ENCODE measurements around the gene RPP40.
"Not testable (repeated sequence)": the region's sequence is repeated elsewhere in the genome, so short reads cannot be mapped to it uniquely, and the experiment has no call there.

Gene RPP40

GRCh38 chr6:5020142-5020541, 16.3 kb upstream of the RPP40 start:
- no peaks in the 10 kb centered on the region for H3K9me3 ChIP-seq (ENCODE audit: control insufficient read depth, insufficient read depth, low read length)
- WGBS (ENCODE audit: insufficient coverage, insufficient read length), result no CpG with 5 or more reads among the region's 8 CpGs
- no peaks in the 10 kb centered on the region for H3K4me1 ChIP-seq (ENCODE audit: control insufficient read depth, insufficient read depth, low read length)
- DNase-seq (ENCODE audit: low read depth, low spot score), result no peak
- no peak overlapping the region for H3K27ac ChIP-seq (ENCODE audit: low read length)
- H3K27me3 ChIP-seq (ENCODE audit: control insufficient read depth, insufficient read depth, low read length), result no peaks in the 10 kb centered on the region
- H3K36me3 ChIP-seq (ENCODE audit: control insufficient read depth, insufficient read depth, low read length), result no peaks in the 10 kb centered on the region
- H3K4me3 ChIP-seq (ENCODE audit: low read length), result no peak overlapping the region

- Histone ChIP-seq H3K4me3 (ENCODE audit: low read length) (no peak overlapping the region), H3K4me1 (ENCODE audit: control insufficient read depth, insufficient read depth, low read length) (no peaks in the 10 kb centered on the region), H3K36me3 (ENCODE audit: control insufficient read depth, insufficient read depth, low read length) (no peaks in the 10 kb centered on the region), H3K27me3 (ENCODE audit: control insufficient read depth, insufficient read depth, low read length) (no peaks in the 10 kb centered on the region), H3K9me3 (ENCODE audit: control insufficient read depth, insufficient read depth, low read length) (no peaks in the 10 kb centered on the region), H3K27ac (ENCODE audit: low read length) (no peak overlapping the region)
- no CpG with 5 or more reads among the region's 1 CpG for WGBS (ENCODE audit: insufficient coverage, insufficient read length)
- DNase-seq (ENCODE audit: low read depth, low spot score), result no peak
Measured at GRCh38 chr6:5014072-5014561, 10.3 kb upstream of the RPP40 start.

GRCh38 chr6:5012519-5012918, 8.7 kb upstream of the RPP40 start:
- no peak overlapping the region for H3K27ac ChIP-seq (ENCODE audit: low read length)
- DNase-seq (ENCODE audit: low read depth, low spot score), result no peak
- no peaks in the 10 kb centered on the region for H3K27me3 ChIP-seq (ENCODE audit: control insufficient read depth, insufficient read depth, low read length)
- no CpG with 5 or more reads among the region's 2 CpGs for WGBS (ENCODE audit: insufficient coverage, insufficient read length)
- H3K36me3 ChIP-seq (ENCODE audit: control insufficient read depth, insufficient read depth, low read length), result no peaks in the 10 kb centered on the region
- H3K4me1 ChIP-seq (ENCODE audit: control insufficient read depth, insufficient read depth, low read length), result no peaks in the 10 kb centered on the region
- H3K4me3 ChIP-seq (ENCODE audit: low read length), result no peak overlapping the region
- no peaks in the 10 kb centered on the region for H3K9me3 ChIP-seq (ENCODE audit: control insufficient read depth, insufficient read depth, low read length)

GRCh38 chr6:5011346-5011745, 7.5 kb upstream of the RPP40 start:
- H3K9me3 ChIP-seq (ENCODE audit: control insufficient read depth, insufficient read depth, low read length), result no peaks in the 10 kb centered on the region
- no peaks in the 10 kb centered on the region for H3K4me1 ChIP-seq (ENCODE audit: control insufficient read depth, insufficient read depth, low read length)
- no peaks in the 10 kb centered on the region for H3K27me3 ChIP-seq (ENCODE audit: control insufficient read depth, insufficient read depth, low read length)
- no peaks in the 10 kb centered on the region for H3K36me3 ChIP-seq (ENCODE audit: control insufficient read depth, insufficient read depth, low read length)
- no CpG with 5 or more reads among the region's 12 CpGs for WGBS (ENCODE audit: insufficient coverage, insufficient read length)
- H3K27ac ChIP-seq (ENCODE audit: low read length), result no peak overlapping the region
- no peak overlapping the region for H3K4me3 ChIP-seq (ENCODE audit: low read length)
- no peak for DNase-seq (ENCODE audit: low read depth, low spot score)

GRCh38 chr6:5007531-5007930, 3.7 kb upstream of the RPP40 start:
- Histone ChIP-seq H3K27ac (ENCODE audit: low read length) (no peak overlapping the region), H3K27me3 (ENCODE audit: control insufficient read depth, insufficient read depth, low read length) (no peaks in the 10 kb centered on the region), H3K9me3 (ENCODE audit: control insufficient read depth, insufficient read depth, low read length) (no peaks in the 10 kb centered on the region), H3K36me3 (ENCODE audit: control insufficient read depth, insufficient read depth, low read length) (no peaks in the 10 kb centered on the region), H3K4me3 (ENCODE audit: low read length) (no peak overlapping the region), H3K4me1 (ENCODE audit: control insufficient read depth, insufficient read depth, low read length) (no peaks in the 10 kb centered on the region; the same call in 1 of the 2 replicates)
- whole genome bisulfite sequencing (ENCODE audit: insufficient coverage, insufficient read length), result no CpG with 5 or more reads among the region's 3 CpGs
- DNase-seq (ENCODE audit: low read depth, low spot score), result no peak

- H3K36me3 ChIP-seq (ENCODE audit: control insufficient read depth, insufficient read depth, low read length), result no peaks in the 10 kb centered on the region
- H3K27ac ChIP-seq (ENCODE audit: low read length), result no peak overlapping the region
- no peak for DNase-seq (ENCODE audit: low read depth, low spot score)
- no peak overlapping the region for H3K4me3 ChIP-seq (ENCODE audit: low read length)
- no CpG with 5 or more reads among the region's 6 CpGs for WGBS (ENCODE audit: insufficient coverage, insufficient read length)
- H3K9me3 ChIP-seq (ENCODE audit: control insufficient read depth, insufficient read depth, low read length), result no peaks in the 10 kb centered on the region
- H3K4me1 ChIP-seq (ENCODE audit: control insufficient read depth, insufficient read depth, low read length), result no peaks in the 10 kb centered on the region; the same call in 1 of the 2 replicates
- no peaks in the 10 kb centered on the region for H3K27me3 ChIP-seq (ENCODE audit: control insufficient read depth, insufficient read depth, low read length)
Measured at GRCh38 chr6:5006222-5006621, 2.4 kb upstream of the RPP40 start.

- DNase-seq (ENCODE audit: low read depth, low spot score); H3K9me3 ChIP-seq (ENCODE audit: control insufficient read depth, insufficient read depth, low read length); H3K4me3 ChIP-seq (ENCODE audit: low read length); H3K4me1 ChIP-seq (ENCODE audit: control insufficient read depth, insufficient read depth, low read length); H3K27me3 ChIP-seq (ENCODE audit: control insufficient read depth, insufficient read depth, low read length); H3K27ac ChIP-seq (ENCODE audit: low read length); H3K36me3 ChIP-seq (ENCODE audit: control insufficient read depth, insufficient read depth, low read length): not testable (repeated sequence)
- WGBS (ENCODE audit: insufficient coverage, insufficient read length), result no CpG with 5 or more reads among the region's 5 CpGs
Measured at GRCh38 chr6:5005038-5005433, 1.2 kb upstream of the RPP40 start.

GRCh38 chr6:5004373-5005037, 668 bp upstream of the RPP40 start:
- Histone ChIP-seq H3K27me3 (ENCODE audit: control insufficient read depth, insufficient read depth, low read length) (no peaks in the 10 kb centered on the region), H3K36me3 (ENCODE audit: control insufficient read depth, insufficient read depth, low read length) (no peaks in the 10 kb centered on the region), H3K4me3 (ENCODE audit: low read length) (peak overlapping the region; percentile 97; the same call in 1 of the 2 replicates), H3K9me3 (ENCODE audit: control insufficient read depth, insufficient read depth, low read length) (no peaks in the 10 kb centered on the region), H3K27ac (ENCODE audit: low read length) (no peak overlapping the region), H3K4me1 (ENCODE audit: control insufficient read depth, insufficient read depth, low read length) (no peaks in the 10 kb centered on the region; the same call in 1 of the 2 replicates)
- no CpG with 5 or more reads among the region's 12 CpGs for WGBS (ENCODE audit: insufficient coverage, insufficient read length)
- peak; percentile 0 for DNase-seq (ENCODE audit: low read depth, low spot score)

GRCh38 chr6:4999586-4999985, 4.3 kb downstream of the RPP40 start:
- H3K27me3 ChIP-seq (ENCODE audit: control insufficient read depth, insufficient read depth, low read length), result no peaks in the 10 kb centered on the region

GRCh38 chr6:4997862-4998261, 6.0 kb downstream of the RPP40 start:
- no peak overlapping the region for H3K27ac ChIP-seq (ENCODE audit: low read length)
- H3K27me3 ChIP-seq (ENCODE audit: control insufficient read depth, insufficient read depth, low read length), result no peaks in the 10 kb centered on the region
- no peaks in the 10 kb centered on the region for H3K4me1 ChIP-seq (ENCODE audit: control insufficient read depth, insufficient read depth, low read length)
- no peaks in the 10 kb centered on the region for H3K9me3 ChIP-seq (ENCODE audit: control insufficient read depth, insufficient read depth, low read length)
- no peaks in the 10 kb centered on the region for H3K36me3 ChIP-seq (ENCODE audit: control insufficient read depth, insufficient read depth, low read length)
- DNase-seq (ENCODE audit: low read depth, low spot score), result no peak
- H3K4me3 ChIP-seq (ENCODE audit: low read length), result no peak overlapping the region
- WGBS (ENCODE audit: insufficient coverage, insufficient read length), result no CpG with 5 or more reads among the region's 6 CpGs

More at GRCh38 chr6:4999586-4999985, 4.3 kb downstream of the RPP40 start:
- 100% methylated on average over 1 of the region's 2 CpGs for WGBS (ENCODE audit: insufficient coverage, insufficient read length)
- Histone ChIP-seq H3K9me3 (ENCODE audit: control insufficient read depth, insufficient read depth, low read length) (no peaks in the 10 kb centered on the region), H3K4me1 (ENCODE audit: control insufficient read depth, insufficient read depth, low read length) (no peaks in the 10 kb centered on the region; the same call in 1 of the 2 replicates), H3K4me3 (ENCODE audit: low read length) (no peak overlapping the region), H3K36me3 (ENCODE audit: control insufficient read depth, insufficient read depth, low read length) (no peaks in the 10 kb centered on the region), H3K27ac (ENCODE audit: low read length) (no peak overlapping the region)
- no peak for DNase-seq (ENCODE audit: low read depth, low spot score)

GRCh38 chr6:4994741-4995140, 9.1 kb downstream of the RPP40 start:
- Histone ChIP-seq H3K27me3 (ENCODE audit: control insufficient read depth, insufficient read depth, low read length) (no peaks in the 10 kb centered on the region), H3K4me3 (ENCODE audit: low read length) (no peak overlapping the region), H3K4me1 (ENCODE audit: control insufficient read depth, insufficient read depth, low read length) (no peaks in the 10 kb centered on the region), H3K27ac (ENCODE audit: low read length) (no peak overlapping the region), H3K9me3 (ENCODE audit: control insufficient read depth, insufficient read depth, low read length) (no peaks in the 10 kb centered on the region), H3K36me3 (ENCODE audit: control insufficient read depth, insufficient read depth, low read length) (no peaks in the 10 kb centered on the region)
- no CpG with 5 or more reads among the region's 3 CpGs for WGBS (ENCODE audit: insufficient coverage, insufficient read length)
- DNase-seq (ENCODE audit: low read depth, low spot score), result no peak
